Urothelium cell line (cell line): Measurements from ENCODE around the gene OASL.
"Not testable (repeated sequence)": the region's sequence is repeated elsewhere in the genome, so short reads cannot be mapped to it uniquely, and the experiment has no call there.

Experiments
- DNase-seq: peaks from one replicate; pipeline ENCODE4 v3.0.0; 2011; ENCODE audit warnings: low spot score, mixed read lengths
- FAIRE-seq: peaks from 2 replicates; lab custom pipeline; 2011; peaks lifted over from hg19 to GRCh38; lab: Jason Lieb, UNC

The OASL gene, protein sequence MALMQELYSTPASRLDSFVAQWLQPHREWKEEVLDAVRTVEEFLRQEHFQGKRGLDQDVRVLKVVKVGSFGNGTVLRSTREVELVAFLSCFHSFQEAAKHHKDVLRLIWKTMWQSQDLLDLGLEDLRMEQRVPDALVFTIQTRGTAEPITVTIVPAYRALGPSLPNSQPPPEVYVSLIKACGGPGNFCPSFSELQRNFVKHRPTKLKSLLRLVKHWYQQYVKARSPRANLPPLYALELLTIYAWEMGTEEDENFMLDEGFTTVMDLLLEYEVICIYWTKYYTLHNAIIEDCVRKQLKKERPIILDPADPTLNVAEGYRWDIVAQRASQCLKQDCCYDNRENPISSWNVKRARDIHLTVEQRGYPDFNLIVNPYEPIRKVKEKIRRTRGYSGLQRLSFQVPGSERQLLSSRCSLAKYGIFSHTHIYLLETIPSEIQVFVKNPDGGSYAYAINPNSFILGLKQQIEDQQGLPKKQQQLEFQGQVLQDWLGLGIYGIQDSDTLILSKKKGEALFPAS

DNA sequence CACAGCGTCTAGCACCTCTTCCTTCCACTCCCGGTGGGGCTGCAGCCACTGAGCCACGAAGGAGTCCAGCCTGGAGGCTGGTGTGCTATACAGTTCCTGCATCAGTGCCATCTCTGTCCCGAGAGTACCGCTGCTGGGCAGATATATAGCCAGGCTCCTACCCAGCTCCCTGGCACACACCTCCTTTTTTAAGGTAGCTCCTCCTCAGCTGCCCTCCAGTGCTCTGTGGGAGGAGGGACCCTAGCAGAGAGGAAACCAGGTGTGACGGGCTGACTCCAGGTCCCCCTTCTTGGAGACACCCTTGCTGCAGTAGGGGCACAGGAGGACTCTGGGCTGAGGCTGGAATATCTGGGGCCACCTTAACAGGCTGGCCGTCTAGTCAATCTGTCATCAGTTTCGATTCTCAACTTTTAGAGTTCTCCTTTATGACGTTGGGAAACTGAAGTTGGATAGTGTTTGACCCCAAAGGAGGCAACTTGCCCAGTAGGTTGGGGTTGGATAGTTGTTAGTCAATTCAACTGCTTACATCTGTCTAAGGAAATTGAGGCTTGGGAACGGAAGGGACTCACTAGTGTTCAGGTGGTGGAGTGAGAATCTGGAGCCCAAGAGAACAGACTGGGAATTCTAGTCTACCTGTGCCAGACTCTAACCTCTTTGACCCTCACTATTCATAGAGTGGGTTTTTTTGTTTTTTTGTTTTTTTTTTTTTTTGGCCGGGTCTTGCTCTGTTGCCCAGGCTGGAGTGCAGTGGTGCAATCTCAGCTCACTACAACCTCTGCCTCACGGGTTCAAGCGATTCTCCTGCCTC, at the start of gene OASL:
TSS of gene OASL (minus strand) at position 386 of the 808 bp plus-strand sequence. CDS start at position 111, 275 bp downstream.
- no peak for FAIRE-seq
- DNase-seq: peak; percentile 58

DNA sequence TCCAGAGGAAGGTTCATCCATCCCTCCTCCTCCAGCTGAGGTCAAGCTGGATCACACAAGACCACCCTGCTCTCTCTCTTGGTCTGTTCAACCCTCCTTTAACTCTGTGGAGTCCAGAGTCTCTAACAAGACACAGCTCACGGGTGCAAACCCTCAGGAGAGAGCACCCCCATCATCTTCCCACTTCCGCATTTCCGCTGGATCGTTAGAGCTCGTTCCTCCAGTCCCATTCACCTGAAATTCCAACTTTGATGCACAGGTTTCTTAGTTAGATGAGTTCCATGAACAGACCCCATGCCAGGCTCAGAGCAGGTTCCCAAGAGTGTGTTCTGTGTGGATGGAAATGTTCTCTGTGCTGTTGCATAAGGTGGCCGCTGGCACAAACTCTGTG, 49.1 kb upstream of the OASL start:
- no peak for FAIRE-seq

DNA sequence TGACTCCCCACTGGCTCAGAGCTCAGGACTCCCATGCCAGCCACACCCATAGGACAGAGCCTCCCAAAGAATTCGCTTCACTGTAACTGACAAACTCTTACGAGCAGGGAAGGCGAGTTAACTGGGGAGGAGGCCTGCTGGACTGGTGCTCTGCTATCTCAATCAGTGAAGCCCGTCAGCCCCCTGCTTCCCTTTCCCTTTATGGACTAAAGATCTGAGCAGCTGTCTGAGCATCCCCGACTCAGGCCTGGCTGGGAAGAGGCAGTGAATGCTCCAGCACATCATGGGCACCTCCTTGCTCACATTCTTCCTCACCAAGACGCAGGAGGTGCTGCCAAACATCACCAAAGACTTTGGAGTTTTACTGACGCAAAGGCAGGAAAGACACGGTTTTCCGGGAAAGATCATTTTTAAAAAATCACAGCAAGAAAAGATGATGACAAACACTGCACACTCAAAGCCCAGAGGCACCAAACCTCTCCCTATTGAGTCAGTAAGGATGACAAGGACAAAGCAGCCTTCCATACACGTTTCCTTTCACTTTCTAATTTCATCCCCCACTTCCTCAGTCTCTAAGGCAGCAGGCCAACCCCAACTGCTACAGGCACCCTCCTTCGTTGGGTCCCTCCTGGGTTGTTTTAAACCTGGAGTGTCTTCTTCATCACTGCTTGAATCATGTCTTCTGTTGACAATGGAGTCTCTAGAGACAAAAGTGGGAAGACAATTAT, 48.6 kb upstream of the OASL start:
- FAIRE-seq: no peak
- no peak for DNase-seq

More for the DNA sequence above, 49.1 kb upstream of the OASL start:
- no peak for DNase-seq

DNA sequence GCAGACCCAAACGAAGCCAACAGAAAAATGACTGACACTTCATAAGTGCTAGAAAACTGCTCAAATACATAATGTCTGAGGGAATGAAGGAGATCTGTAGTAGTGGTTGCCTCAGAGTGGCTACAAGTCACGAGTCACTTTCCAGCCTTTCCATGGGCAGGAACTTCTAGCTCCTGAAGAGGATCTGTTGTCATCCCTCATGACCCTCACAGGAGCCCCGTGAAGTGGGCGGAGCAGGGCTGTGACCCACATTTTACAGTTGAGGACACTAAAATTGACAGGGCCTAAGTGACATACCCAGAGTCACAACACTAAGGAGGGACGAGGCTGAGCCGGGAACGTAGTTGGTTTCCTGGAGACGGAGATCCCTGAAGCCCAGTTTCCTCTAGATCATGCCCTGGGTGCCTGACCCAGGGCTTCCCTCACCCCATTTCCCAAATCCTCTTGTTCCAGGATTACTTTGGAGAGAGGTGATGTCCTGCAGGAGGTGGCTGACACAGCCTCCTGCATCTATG, 47.8 kb upstream of the OASL start:
- no peak for FAIRE-seq
- no peak for DNase-seq

DNA sequence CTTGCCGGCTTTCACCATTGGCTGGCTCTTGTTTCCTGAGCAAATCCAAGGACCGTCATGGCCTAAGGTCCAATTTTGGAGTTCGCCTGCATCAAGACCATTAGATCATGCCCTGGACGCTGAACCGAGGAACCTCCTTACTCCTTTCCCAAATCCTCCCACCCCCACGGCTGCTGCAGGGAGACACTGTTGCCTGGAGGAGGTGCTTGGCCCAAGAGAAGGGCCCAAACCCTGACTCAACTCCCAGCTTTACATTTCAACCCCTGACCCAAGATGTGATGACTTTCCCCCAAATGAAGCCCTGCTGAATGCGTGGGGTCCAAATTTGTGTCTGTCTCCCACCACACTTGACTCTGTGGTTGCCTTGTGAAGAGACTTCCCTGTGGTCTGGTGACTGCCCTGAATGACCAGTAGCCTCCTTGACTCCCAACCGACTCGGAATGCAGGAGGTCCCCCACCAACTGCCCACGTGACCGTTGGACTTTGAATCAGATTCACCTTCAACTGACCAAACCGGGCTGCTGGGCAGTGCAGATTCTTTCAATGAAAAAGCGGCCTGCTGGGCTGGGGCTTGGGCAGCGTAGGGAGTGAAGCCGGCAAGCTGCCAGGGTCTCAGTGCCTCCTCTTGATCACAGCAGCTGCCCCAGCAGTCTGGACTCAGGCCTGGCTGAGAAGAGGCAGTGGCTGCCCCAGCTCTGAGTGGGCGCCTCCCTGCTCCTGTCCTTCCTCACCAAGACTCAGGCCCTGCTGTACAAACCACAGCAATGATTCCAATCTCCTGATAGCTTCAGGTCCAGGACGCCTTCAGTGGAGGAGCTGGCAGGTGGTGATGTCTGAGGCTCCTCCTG, 46.7 kb upstream of the OASL start:
- FAIRE-seq: no peak
- no peak for DNase-seq

DNA sequence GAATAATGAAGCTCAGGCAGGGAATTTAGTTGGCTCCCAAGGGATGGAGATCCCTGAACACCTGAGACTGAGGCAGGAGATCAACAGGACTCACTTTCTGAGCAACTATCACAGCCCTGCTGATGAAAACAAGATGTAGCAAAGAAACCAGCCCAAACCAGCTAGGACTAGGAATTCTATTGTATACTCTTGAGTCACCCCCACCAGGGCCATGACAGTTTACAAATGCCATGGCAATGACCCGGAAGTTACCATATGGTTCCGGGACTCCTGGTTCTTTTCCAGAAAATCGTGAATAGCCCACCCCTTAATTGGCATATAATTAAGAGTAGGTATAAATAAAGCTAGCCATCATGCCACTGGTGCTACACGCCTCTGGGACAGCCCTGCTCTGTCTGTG, 46.0 kb upstream of the OASL start:
- DNase-seq (no peak), FAIRE-seq (no peak)

DNA sequence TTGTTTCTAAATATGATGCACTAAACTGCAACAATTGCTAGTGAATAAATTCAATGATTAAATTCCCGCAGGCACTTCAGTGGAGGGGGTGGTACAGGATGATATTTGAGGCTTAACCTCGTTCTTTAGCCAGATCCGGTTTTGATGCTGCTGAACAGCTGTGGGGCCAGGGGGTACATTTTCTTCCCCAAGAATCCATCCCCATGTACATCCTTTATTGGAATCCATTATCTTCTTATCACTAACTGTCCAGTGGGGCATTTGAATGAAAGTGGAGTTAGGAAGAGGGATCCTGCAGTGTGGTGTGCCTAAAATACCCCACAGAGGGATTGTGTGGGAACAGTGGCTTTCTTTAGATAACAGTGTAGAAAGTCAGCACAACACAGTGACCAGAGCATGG, 45.2 kb upstream of the OASL start:
- DNase-seq: no peak
- no peak for FAIRE-seq

DNA sequence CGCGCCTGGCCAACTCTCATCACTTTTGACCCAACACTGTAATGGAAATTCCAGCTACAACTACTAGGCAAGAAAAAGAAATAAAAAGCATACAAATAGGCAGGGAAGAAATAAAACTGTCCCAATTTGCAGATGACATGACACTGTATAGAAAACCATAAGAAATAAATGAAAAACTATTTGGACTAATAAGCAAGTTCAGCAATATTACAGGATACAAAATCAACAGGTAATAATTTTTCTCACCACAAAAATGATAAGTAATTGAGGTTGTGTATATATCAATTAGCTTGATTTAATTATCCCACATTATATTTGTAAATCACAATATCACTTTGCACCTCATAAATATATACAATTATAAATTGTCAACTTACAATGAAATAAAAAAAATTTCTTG, 41.9 kb upstream of the OASL start:
- no peak for FAIRE-seq
- DNase-seq: no peak

DNA sequence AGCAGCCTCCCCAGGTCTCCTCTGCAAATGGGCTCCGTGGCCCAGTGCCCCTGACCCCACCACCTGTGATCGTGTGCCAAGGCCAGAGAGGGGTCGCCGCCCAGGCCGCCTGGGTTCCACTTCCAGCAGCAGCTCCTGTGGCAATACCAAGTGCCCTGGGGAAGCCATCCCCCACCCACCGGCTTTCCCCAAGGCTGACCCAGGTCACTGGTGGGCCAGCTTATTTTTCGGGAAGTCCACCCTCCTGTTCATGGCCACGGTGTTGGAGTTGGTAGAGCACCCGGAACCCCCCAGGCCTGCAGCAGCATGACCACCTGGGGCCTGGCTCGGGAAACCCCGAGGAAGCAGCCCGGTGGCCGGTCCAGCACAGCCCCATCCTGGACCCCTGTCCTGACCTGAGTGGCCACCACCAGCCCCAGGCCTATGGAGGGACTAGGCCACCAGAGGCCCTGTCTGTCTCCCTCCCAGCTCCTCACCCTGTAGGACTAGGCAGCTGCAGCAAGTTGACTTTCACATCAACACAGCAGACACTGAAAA, 40.8 kb upstream of the OASL start:
- FAIRE-seq (no peak), DNase-seq (no peak)

DNA sequence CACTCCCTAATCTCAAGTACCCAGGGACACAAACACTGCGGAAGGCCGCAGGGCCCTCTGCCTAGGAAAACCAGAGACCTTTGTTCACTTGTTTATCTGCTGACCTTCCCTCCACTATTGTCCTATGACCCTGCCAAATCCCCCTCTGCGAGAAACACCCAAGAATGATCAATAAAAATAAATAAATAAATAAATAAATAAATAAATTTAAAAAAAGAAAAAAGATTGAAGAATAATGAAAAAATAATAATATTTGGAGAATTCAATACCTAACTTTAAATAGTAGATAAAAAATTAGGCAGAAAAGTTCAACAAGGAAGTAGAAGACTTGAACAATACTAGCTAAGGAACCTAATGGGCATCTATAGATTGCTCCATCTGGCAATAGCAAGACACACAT, 38.4 kb upstream of the OASL start:
- not testable (repeated sequence) for DNase-seq, FAIRE-seq

DNA sequence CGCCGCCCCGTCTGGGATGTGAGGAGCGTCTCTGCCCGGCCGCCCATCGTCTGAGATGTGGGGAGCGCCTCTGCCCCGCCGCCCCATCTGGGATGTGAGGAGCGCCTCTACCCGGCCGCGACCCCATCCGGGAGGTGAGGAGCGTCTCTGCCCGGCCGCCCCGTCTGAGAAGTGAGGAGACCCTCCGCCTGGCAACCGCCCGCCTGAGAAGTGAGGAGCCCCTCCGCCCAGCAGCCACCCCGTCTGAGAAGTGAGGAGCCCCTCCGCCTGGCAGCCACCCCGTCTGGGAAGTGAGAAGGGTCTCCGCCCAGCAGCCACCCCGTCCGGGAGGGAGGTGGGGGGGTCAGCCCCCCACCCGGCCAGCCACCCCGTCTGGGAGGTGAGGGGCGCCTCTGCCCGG, 36.9 kb upstream of the OASL start:
- FAIRE-seq, DNase-seq: not testable (repeated sequence)

DNA sequence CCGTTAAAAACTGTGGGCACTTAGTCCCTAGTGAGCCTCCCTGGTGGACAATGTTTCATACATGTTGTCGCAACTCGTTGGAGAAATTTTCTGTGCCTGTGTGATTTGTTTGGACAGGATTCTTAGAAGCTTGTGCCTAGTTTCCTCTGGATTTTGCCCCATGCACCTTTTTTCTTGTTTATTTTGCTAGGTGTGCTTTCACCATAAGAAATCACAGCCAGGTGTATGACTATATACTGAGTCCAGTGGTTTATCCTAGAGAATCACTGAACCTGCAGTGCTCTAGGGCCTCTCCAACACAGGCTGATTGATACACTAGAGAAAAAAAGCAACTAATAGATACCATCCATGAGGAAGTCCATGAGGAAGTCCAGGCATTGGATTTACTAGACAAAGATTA, 33.1 kb upstream of the OASL start:
- no peak for FAIRE-seq
- DNase-seq: no peak

DNA sequence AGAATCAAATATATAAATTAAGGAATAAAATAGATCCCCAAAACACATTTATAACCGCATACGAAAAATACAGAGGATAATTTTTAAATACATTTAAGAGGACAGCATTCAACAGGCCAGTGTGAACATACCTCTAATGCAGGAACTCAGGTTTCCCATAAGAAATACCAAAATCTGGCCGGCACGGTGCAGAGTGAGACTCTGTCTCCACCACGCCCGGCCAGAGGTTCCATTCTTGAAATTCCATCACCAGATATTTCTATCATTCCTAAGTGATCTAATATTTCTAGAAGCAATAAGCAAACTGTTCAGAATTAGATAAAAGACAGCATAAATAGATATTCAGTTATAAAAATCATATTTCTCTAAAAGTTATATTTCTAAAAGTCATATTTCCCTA, 30.2 kb upstream of the OASL start:
- FAIRE-seq (no peak), DNase-seq (no peak)

DNA sequence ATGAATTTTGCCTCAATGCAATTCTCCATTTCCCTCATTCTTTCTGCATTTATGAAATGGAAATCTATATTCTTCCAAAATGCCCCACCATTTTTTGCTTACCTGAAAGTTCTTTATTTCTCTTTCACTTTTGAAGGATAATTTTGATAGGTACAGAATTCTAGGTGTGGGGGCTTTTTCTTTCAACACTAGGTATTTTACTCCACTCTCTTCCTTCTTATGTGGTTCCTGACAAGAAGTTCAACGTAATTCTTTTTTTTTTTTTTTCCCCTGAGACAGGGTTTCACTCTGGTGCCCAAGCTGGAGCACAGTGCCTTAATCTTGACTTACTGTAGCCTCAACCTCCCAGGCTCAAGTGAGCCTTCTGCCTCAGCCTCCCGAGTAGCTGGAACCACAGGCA, 26.3 kb upstream of the OASL start:
- FAIRE-seq (no peak), DNase-seq (no peak)

DNA sequence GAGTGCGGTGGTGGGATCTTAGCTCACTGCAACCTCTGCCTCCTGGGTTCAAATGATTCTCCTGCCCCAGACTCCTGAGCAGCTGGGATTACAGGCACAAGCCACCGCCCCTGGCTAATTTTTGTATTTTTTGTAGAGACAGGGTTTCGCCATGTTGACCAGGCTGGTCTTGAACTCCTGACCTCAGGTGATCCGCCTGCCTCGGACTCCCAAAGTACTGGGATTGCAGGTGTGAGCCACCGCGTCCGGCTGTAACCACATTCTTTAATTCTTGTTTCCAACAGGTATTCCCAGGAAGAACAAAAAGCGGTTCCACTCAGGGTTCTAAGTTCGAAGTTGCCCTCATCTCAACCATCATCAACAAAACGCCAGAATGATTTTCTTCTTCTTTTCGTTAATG, 25.5 kb upstream of the OASL start:
- FAIRE-seq, DNase-seq: not testable (repeated sequence)

DNA sequence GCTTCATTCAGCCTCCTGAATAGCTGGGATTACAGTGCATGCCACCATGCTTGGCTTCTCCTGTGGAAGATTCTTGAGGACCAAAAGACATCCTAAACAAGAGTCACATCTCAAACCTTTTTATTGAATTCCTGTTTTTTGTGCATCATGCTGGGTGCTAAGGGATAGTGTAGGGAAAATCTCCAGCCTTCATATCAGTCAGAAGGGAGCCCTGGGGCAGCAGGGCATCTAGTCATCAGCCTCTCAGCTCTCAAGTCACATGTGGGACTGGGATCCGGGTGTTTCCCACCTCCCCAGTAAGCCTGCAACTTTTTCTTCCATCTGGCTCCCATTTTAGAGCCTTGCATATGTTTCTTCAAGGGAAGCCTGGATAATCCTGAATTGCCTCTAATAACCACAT, 25.1 kb upstream of the OASL start:
- DNase-seq: no peak
- no peak for FAIRE-seq

DNA sequence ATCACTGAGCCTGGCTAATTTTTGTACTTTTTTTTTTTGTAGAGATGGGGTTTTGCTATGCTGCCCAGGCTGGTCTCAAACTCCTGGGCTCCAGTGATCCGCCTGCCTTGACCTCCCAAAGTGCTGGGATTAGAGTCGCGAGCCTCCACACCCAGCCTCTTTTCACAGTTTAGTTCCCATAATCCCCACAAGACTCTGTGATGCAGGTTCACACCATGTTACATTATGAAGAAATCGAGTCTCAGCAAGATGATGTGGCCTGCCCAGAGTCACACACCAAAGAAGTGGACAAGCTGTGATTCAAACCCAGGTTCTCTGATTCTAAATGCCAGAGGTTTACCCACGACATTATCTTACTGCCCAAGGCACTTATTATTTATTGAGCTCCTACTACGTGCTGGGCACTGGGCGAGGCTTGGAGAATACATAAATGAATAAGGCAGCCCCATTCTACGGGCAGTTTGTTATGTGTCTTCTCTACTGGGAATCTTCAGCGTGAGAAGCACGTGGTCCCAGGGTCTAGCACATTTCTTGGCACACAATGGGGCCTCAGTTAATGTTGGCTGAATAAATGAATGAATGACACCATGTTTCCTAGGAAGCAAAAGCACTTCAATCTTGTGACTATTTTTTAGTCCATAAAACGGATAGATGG, 23.5 kb upstream of the OASL start:
- FAIRE-seq (no peak), DNase-seq (no peak)

DNA sequence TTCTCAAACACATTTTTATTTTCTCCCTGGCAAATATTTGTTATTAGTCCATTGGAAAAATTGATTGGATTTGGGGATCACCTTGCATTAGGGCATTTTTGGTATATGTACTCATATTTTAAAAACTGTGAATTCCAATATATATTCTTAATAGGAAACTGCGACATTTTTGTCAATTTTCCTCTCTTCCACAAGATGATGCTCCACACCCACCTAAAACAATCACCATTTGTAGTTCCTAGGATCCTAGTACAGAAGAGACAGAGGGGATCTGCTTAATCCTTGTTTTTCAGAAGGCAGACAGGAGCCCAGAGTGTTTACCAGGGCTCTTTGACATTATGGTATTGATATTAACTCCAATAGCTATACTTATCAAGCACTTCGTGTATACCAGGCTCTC, 22.8 kb upstream of the OASL start:
- DNase-seq (no peak), FAIRE-seq (no peak)
